Effector memory CD8-positive, alpha-beta T cell (primary cell): ENCODE data around the gene PI4K2A.
A peak's percentile ranks its signal among the peaks of the same experiment; 100 is the strongest.

Experiments
- ATAC-seq: fragments of 150-1000 bp; cut with Tn5 transposase; replicated peaks from 2 replicates; pipeline ENCODE4 v1.10.0; 2021; ENCODE audit warnings: mild to moderate bottlenecking, moderate library complexity
- DNase-seq, 3 experiments: peaks; one replicate each; pipeline ENCODE4 v3.0.0; 2021
- H3K27ac Mint-ChIP-seq, 2 donors: one replicate each; pipeline ENCODE4 v1.8.0; 2022; ENCODE audit warnings: mild to moderate bottlenecking in 2 of 2, mixed read lengths in 2 of 2, moderate library complexity in 2 of 2
- H3K27me3 Mint-ChIP-seq, 2 donors: one replicate each; pipeline ENCODE4 v1.8.0; 2022; ENCODE audit warnings: mixed read lengths in 2 of 2
- H3K36me3 Mint-ChIP-seq: one replicate; pipeline ENCODE4 v1.8.0; 2022; ENCODE audit warnings: mild to moderate bottlenecking, moderate library complexity, mixed read lengths; ENCODE audit not compliant: insufficient read depth
- H3K4me1 Mint-ChIP-seq, 2 donors: one replicate each; pipeline ENCODE4 v1.8.0; 2022; ENCODE audit warnings: low read depth in 2 of 2, mixed read lengths in 2 of 2
- H3K4me3 Mint-ChIP-seq, 2 donors: one replicate each; pipeline ENCODE4 v1.8.0; 2022; ENCODE audit warnings: mild to moderate bottlenecking in 2 of 2, mixed read lengths in 2 of 2, moderate library complexity in 2 of 2
- H3K9me3 Mint-ChIP-seq, 2 donors: one replicate each; pipeline ENCODE4 v1.8.0; 2022; ENCODE audit warnings: mixed read lengths in 2 of 2

The PI4K2A gene

GRCh38 chr10:97708167-97708566, 67.7 kb downstream of the PI4K2A start:
- no peak for ATAC-seq
- Mint-ChIP-seq H3K36me3 (no peaks in the 10 kb centered on the region), H3K4me1 (peaks cover 6 to 7% of the 10 kb centered on the region in 2 donors), H3K4me3 (no peak overlapping the region), H3K27ac (no peak overlapping the region), H3K27me3 (peaks cover 19 to 59% of the 10 kb centered on the region in 2 donors), H3K9me3 (no peaks in the 10 kb centered on the region)
- DNase-seq = no peak

GRCh38 chr10:97708976-97709946, 68.8 kb downstream of the PI4K2A start:
- Mint-ChIP-seq H3K4me3 (no peak overlapping the region), H3K9me3 (no peaks in the 10 kb centered on the region), H3K27ac (no peak overlapping the region), H3K4me1 (peaks cover 11 to 13% of the 10 kb centered on the region in 2 donors), H3K27me3 (peaks cover 19 to 53% of the 10 kb centered on the region in 2 donors), H3K36me3 (peaks cover 3% of the 10 kb centered on the region)
- DNase-seq (peak; percentile 22 to 33 (median 32)), ATAC-seq (no peak)

GRCh38 chr10:97711640-97712572, 71.4 kb downstream of the PI4K2A start:
- Mint-ChIP-seq H3K36me3 (peaks cover 3% of the 10 kb centered on the region), H3K4me1 (peaks cover 12 to 17% of the 10 kb centered on the region in 2 donors), H3K9me3 (no peaks in the 10 kb centered on the region), H3K27ac (no peak overlapping the region), H3K27me3 (peaks cover 19 to 35% of the 10 kb centered on the region in 2 donors), H3K4me3 (peak overlapping the region; percentile 98 to 99)
- DNase-seq (no peak), ATAC-seq (no peak)

GRCh38 chr10:97713339-97713825, 72.9 kb downstream of the PI4K2A start, which contains the start of gene MARVELD1:
MARVELD1 (plus strand) TSS chr10:97713730; CDS start chr10:97713877, 147 bp downstream.
- no peak for ATAC-seq
- peaks cover 12 to 17% of the 10 kb centered on the region in 2 donors for H3K4me1 Mint-ChIP-seq

GRCh38 chr10:97713826-97714400, 73.4 kb downstream of the PI4K2A start:
- peak; percentile 89 for ATAC-seq
- Mint-ChIP-seq H3K9me3 (no peaks in the 10 kb centered on the region), H3K4me3 (peak overlapping the region; percentile 98 to 99), H3K4me1 (peaks cover 12 to 17% of the 10 kb centered on the region in 2 donors), H3K27ac (peak overlapping the region; percentile 88 to 94), H3K27me3 (peaks cover 19 to 24% of the 10 kb centered on the region in 2 donors), H3K36me3 (peaks cover 3% of the 10 kb centered on the region)
- DNase-seq = peak; percentile 39 to 58 (median 48)

More at GRCh38 chr10:97713339-97713825, 72.9 kb downstream of the PI4K2A start, which contains the start of gene MARVELD1:
- peak within 1 kb of the TSS; percentile 98 to 99 for H3K4me3 Mint-ChIP-seq
- no peak for DNase-seq
- H3K9me3 Mint-ChIP-seq = no peaks in the 10 kb centered on the region
- peak within 1 kb of the TSS; percentile 88 to 94 for H3K27ac Mint-ChIP-seq
- H3K36me3 Mint-ChIP-seq = peaks cover 3% of the 10 kb centered on the region
- peaks cover 19 to 30% of the 10 kb centered on the region in 2 donors for H3K27me3 Mint-ChIP-seq

GRCh38 chr10:97714401-97715258, 74.2 kb downstream of the PI4K2A start:
- Mint-ChIP-seq H3K9me3 (no peaks in the 10 kb centered on the region), H3K4me1 (peaks cover 12 to 17% of the 10 kb centered on the region in 2 donors), H3K27me3 (peaks cover 12 to 17% of the 10 kb centered on the region in 2 donors), H3K4me3 (peak overlapping the region; percentile 98 to 99), H3K36me3 (peaks cover 3% of the 10 kb centered on the region), H3K27ac (peak overlapping the region; percentile 88 to 94)
- DNase-seq (no peak), ATAC-seq (peak; percentile 22)

GRCh38 chr10:97715259-97715874, 74.9 kb downstream of the PI4K2A start:
- Mint-ChIP-seq H3K36me3 (peaks cover 3% of the 10 kb centered on the region), H3K27ac (no peak overlapping the region), H3K9me3 (no peaks in the 10 kb centered on the region), H3K4me3 (peak overlapping the region; percentile 98 to 99), H3K27me3 (peaks cover 12 to 16% of the 10 kb centered on the region in 2 donors), H3K4me1 (peaks cover 12 to 17% of the 10 kb centered on the region in 2 donors)
- no peak for ATAC-seq
- DNase-seq = no peak

GRCh38 chr10:97717627-97718026, 77.2 kb downstream of the PI4K2A start:
- Mint-ChIP-seq H3K4me1 (peaks cover 8 to 16% of the 10 kb centered on the region in 2 donors), H3K27ac (peak overlapping the region in 1 of 2 donors; percentile 38), H3K36me3 (peaks cover 3% of the 10 kb centered on the region), H3K9me3 (no peaks in the 10 kb centered on the region), H3K4me3 (no peak overlapping the region), H3K27me3 (peaks cover 5 to 6% of the 10 kb centered on the region in 2 donors)
- ATAC-seq (no peak), DNase-seq (no peak)

- Mint-ChIP-seq H3K27ac (no peak overlapping the region), H3K4me1 (peaks cover 5 to 11% of the 10 kb centered on the region in 2 donors), H3K9me3 (no peaks in the 10 kb centered on the region), H3K36me3 (peaks cover 3% of the 10 kb centered on the region), H3K27me3 (peaks cover 0 to under 1% of the 10 kb centered on the region in 2 donors), H3K4me3 (no peak overlapping the region)
- ATAC-seq (no peak), DNase-seq (no peak)
Measured at GRCh38 chr10:97718178-97718577, 77.7 kb downstream of the PI4K2A start.

- H3K9me3 Mint-ChIP-seq = no peaks in the 10 kb centered on the region
- H3K27ac Mint-ChIP-seq = no peak overlapping the region
- H3K36me3 Mint-ChIP-seq = peaks cover 3% of the 10 kb centered on the region
- no peak for DNase-seq
- peaks cover 5 to 8% of the 10 kb centered on the region in 2 donors for H3K4me1 Mint-ChIP-seq
- no peak for ATAC-seq
- H3K27me3 Mint-ChIP-seq = no peaks in the 10 kb centered on the region
- no peak overlapping the region for H3K4me3 Mint-ChIP-seq
Measured at GRCh38 chr10:97718659-97719142, 78.2 kb downstream of the PI4K2A start.

- Mint-ChIP-seq H3K9me3 (no peaks in the 10 kb centered on the region), H3K27me3 (peaks cover 5 to 7% of the 10 kb centered on the region in 2 donors), H3K27ac (no peak overlapping the region), H3K4me1 (peaks cover under 1 to 1% of the 10 kb centered on the region in 2 donors), H3K36me3 (no peaks in the 10 kb centered on the region), H3K4me3 (no peak overlapping the region)
- ATAC-seq (no peak), DNase-seq (no peak)
Measured at GRCh38 chr10:97719602-97720001, 79.1 kb downstream of the PI4K2A start.
